Uterus (tissue), 2 donors: ENCODE measurements around the gene MRPL48.

ENCODE experiments used
- POLR2A ChIP-seq, 2 donors: fragments of 450-650 bp; IDR thresholded peaks; one replicate each; pipeline ENCODE4 v1.6.1; 2016; ENCODE audit warnings: antibody characterized with exemption in 2 of 2, mild to moderate bottlenecking in 1 of 2, moderate library complexity in 1 of 2
- TF ChIP-seq, protein P1 (sequence below), 4 experiments: fragments of 200-600 bp in 2 of 4; fragments of 450-650 bp in 2 of 4; sonication (generic) in 2 of 4; IDR thresholded peaks; one replicate each; pipeline ENCODE4 v1.5.1; 2016 to 2019; ENCODE audit warnings: antibody characterized with exemption in 4 of 4, mild to moderate bottlenecking in 2 of 4, moderate library complexity in 1 of 4

DNA sequence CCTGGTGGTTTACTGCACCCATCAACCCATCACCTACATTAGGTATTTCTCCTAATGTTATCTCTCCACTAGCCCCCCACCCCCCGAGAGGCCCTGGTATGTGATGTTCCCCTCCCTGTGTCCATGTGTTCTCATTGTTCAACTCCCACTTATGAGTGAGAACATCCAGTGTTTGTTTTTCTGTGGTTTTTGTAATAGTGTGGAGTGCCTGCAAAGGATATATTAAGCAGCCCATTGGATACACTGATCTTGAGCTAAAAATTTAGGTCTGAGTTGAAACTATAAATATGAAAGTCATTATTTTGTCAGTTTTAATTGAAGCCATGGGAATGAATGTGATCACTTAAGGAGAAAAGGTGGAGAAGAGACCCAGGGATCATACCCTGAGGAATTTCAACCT lies 23.0 kb downstream of the MRPL48 start:
- no peak for TF ChIP-seq POLR2A (IDR thresholded peaks at IDR 0.05)
- TF ChIP-seq, protein P1, sequence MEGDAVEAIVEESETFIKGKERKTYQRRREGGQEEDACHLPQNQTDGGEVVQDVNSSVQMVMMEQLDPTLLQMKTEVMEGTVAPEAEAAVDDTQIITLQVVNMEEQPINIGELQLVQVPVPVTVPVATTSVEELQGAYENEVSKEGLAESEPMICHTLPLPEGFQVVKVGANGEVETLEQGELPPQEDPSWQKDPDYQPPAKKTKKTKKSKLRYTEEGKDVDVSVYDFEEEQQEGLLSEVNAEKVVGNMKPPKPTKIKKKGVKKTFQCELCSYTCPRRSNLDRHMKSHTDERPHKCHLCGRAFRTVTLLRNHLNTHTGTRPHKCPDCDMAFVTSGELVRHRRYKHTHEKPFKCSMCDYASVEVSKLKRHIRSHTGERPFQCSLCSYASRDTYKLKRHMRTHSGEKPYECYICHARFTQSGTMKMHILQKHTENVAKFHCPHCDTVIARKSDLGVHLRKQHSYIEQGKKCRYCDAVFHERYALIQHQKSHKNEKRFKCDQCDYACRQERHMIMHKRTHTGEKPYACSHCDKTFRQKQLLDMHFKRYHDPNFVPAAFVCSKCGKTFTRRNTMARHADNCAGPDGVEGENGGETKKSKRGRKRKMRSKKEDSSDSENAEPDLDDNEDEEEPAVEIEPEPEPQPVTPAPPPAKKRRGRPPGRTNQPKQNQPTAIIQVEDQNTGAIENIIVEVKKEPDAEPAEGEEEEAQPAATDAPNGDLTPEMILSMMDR (IDR thresholded peaks at IDR 0.05): no peak
